ENCODE measurements around the gene PROK2. TPM values are rescaled to one million over a fixed set of nuclear protein-coding genes. Genes with fewer than 3 reads are reported as not detected.

The PROK2 gene
- total and polyA plus RNA-seq, 4 donors: 0.24 to 0.84 (median 0.41) TPM

- Histone ChIP-seq H3K27me3 (ENCODE audit: control insufficient read depth in 4 of 4, insufficient read depth in 4 of 4, low read length in 3 of 4) (no peaks in the 10 kb centered on the region), H3K27ac (ENCODE audit: low read depth in 1 of 2, low read length in 2 of 2) (no peak overlapping the region), H3K36me3 (ENCODE audit: control insufficient read depth in 4 of 4, insufficient read depth in 3 of 4, low read depth in 1 of 4, low read length in 3 of 4) (no peaks in the 10 kb centered on the region), H3K9me3 (ENCODE audit: control insufficient read depth in 4 of 4, low read length in 3 of 4) (peaks cover 6 to 23% (median 11%) of the 10 kb centered on the region in 4 donors), H3K4me1 (ENCODE audit: control insufficient read depth in 4 of 4, insufficient read depth in 4 of 4, low read length in 3 of 4) (no peaks in the 10 kb centered on the region), H3K9ac (ENCODE audit: low read depth in 1 of 2, low read length in 2 of 2) (no peak overlapping the region), H3K4me3 (ENCODE audit: low read depth in 1 of 3, low read length in 3 of 3) (no peak overlapping the region)
- no peak for DNase-seq (ENCODE audit: low spot score)
- TF ChIP-seq RXRA (IDR thresholded peaks at IDR 0.05): no peak
- TF ChIP-seq FOXA1 (IDR thresholded peaks at IDR 0.05): no peak
- no peak for TF ChIP-seq JUND (IDR thresholded peaks at IDR 0.05)
- no peak for TF ChIP-seq ATF3 (IDR thresholded peaks at IDR 0.05)
- no peak for TF ChIP-seq YY1 (IDR thresholded peaks at IDR 0.05)
- no peak for TF ChIP-seq TAF1 (conservative IDR thresholded peaks at IDR 0.05)
- TF ChIP-seq EGR1 (IDR thresholded peaks at IDR 0.05; ENCODE audit: low read depth in 2 of 2): no peak
- TF ChIP-seq RAD21 (IDR thresholded peaks at IDR 0.05): no peak
- TF ChIP-seq REST (IDR thresholded peaks at IDR 0.05): no peak
- no peak for TF ChIP-seq ZBTB33 (IDR thresholded peaks at IDR 0.05)
- no peak for TF ChIP-seq HNF4G (IDR thresholded peaks at IDR 0.05)
- 97% methylated on average over 1 of the region's 1 CpG for WGBS
Observed at GRCh38 chr3:71742621-71743020, 42.3 kb downstream of the PROK2 start.

GRCh38 chr3:71734881-71735280, 50.1 kb downstream of the PROK2 start:
- Histone ChIP-seq H3K27me3 (ENCODE audit: control insufficient read depth in 4 of 4, insufficient read depth in 4 of 4, low read length in 3 of 4) (peaks cover 0 to 4% (median 0%) of the 10 kb centered on the region in 4 donors), H3K4me1 (ENCODE audit: control insufficient read depth in 4 of 4, insufficient read depth in 4 of 4, low read length in 3 of 4) (no peaks in the 10 kb centered on the region), H3K9ac (ENCODE audit: low read depth in 1 of 2, low read length in 2 of 2) (no peak overlapping the region), H3K36me3 (ENCODE audit: control insufficient read depth in 4 of 4, insufficient read depth in 3 of 4, low read depth in 1 of 4, low read length in 3 of 4) (no peaks in the 10 kb centered on the region), H3K27ac (ENCODE audit: low read depth in 1 of 2, low read length in 2 of 2) (no peak overlapping the region), H3K9me3 (ENCODE audit: control insufficient read depth in 4 of 4, low read length in 3 of 4) (no peaks in the 10 kb centered on the region), H3K4me3 (ENCODE audit: low read depth in 1 of 3, low read length in 3 of 3) (no peak overlapping the region)
- TF ChIP-seq FOXA1 (IDR thresholded peaks at IDR 0.05) (no peak), ATF3 (IDR thresholded peaks at IDR 0.05) (no peak), HNF4G (IDR thresholded peaks at IDR 0.05) (no peak), CTCF (IDR thresholded peaks at IDR 0.05; ENCODE audit: low read depth, low read length, missing input control) (no peak), SP1 (IDR thresholded peaks at IDR 0.05) (no peak), TAF1 (conservative IDR thresholded peaks at IDR 0.05) (no peak), HNF4A (conservative IDR thresholded peaks at IDR 0.05) (no peak), YY1 (IDR thresholded peaks at IDR 0.05) (no peak)
- DNase-seq (ENCODE audit: low spot score): no peak
- 70% methylated on average over 1 of the region's 1 CpG for WGBS
